Measurements from ENCODE around the gene DNAH8. TPM values are rescaled to one million over a fixed set of nuclear protein-coding genes. Genes with fewer than 3 reads are reported as not detected.
"Not testable (repeated sequence)": the region's sequence is repeated elsewhere in the genome, so short reads cannot be mapped to it uniquely, and the experiment has no call there.

The DNAH8 gene
- total and polyA plus RNA-seq, 8 donors = under 0.01 to 0.18 TPM; not detected in 6

DNA sequence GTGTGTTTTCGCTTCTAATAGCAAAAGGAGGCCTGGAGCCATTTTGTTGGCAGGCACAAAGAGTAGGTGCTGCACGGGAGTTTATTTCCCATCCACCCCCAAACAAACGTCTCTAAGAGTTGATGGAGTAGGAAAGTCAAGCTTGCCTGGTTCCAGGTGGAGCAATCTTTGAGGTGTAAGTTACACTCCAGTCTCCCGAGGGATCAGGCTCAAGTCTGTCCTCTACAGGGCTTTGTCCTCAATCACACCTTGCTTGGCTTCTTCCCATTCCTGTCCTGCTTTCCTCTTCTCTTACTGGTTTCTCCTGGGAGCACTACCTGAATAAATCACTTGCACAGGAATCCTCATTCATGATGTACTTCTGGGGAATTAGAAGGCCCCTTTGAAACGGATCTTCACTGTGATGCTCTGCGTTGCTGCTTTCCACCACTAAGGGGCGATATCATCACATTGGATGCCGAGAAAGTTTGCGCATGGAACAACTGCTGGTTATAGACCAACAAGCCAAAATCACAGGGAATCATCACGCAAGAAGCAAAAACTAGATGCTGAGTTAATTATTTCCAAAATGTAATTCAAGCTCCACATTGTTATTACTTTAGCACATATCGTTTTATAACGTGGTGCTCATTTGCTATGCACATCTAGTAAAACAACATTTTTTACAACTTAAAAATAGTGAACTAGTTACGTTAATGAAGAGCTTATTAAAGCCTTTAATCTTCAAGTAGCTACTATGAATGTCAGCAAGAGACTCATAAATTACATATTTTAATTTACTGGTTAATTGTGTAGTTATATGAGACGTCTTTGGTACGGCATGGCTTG is 156.8 kb downstream of the DNAH8 start:
- Histone ChIP-seq H3K27ac (no peak overlapping the region), H3K4me1 (no peaks in the 10 kb centered on the region), H3K27me3 (peaks cover 0 to 12% (median 0%) of the 10 kb centered on the region in 3 donors), H3K9me3 (no peaks in the 10 kb centered on the region), H3K36me3 (no peaks in the 10 kb centered on the region), H3K4me3 (no peak overlapping the region)
- 33 to 37% (median 34%) methylated on average over 15 of the region's 15 CpGs for WGBS, 5 donors
- TF ChIP-seq EP300 (IDR thresholded peaks at IDR 0.05) = no peak
- TF ChIP-seq, protein P1, sequence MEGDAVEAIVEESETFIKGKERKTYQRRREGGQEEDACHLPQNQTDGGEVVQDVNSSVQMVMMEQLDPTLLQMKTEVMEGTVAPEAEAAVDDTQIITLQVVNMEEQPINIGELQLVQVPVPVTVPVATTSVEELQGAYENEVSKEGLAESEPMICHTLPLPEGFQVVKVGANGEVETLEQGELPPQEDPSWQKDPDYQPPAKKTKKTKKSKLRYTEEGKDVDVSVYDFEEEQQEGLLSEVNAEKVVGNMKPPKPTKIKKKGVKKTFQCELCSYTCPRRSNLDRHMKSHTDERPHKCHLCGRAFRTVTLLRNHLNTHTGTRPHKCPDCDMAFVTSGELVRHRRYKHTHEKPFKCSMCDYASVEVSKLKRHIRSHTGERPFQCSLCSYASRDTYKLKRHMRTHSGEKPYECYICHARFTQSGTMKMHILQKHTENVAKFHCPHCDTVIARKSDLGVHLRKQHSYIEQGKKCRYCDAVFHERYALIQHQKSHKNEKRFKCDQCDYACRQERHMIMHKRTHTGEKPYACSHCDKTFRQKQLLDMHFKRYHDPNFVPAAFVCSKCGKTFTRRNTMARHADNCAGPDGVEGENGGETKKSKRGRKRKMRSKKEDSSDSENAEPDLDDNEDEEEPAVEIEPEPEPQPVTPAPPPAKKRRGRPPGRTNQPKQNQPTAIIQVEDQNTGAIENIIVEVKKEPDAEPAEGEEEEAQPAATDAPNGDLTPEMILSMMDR (IDR thresholded peaks at IDR 0.05) = peak in 6 of 7 experiments; percentile 61 to 88 (median 79)
- peak; percentile 61 to 79 for DNase-seq
- intact Hi-C loops (cut with DNase I; ENCODE audit: low total_unique reads) = loop anchor here (10.0 kb wide), 1 partner anchor 433 kb away; no protein-coding TSS in a partner anchor

DNA sequence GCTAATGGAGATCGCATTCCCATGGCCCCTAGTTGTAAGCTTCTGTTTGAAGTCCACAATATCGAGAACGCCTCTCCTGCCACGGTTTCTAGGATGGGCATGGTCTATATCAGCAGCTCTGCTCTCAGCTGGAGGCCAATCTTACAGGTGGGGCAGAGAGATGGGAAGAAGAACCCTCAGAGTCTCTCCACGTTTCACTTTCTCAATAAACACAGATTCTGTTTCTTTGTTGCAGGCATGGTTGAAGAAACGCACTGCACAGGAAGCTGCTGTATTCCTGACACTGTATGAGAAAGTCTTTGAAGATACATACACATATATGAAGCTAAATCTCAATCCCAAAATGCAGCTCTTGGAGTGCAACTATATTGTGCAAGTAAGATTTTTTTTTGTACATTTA is 157.9 kb downstream of the DNAH8 start:
- intact Hi-C loops (cut with DNase I; ENCODE audit: low total_unique reads) = loop anchor here (10.0 kb wide), 1 partner anchor 432 kb away; no protein-coding TSS in a partner anchor
- Histone ChIP-seq H3K27me3 (peaks cover 0 to 12% (median 0%) of the 10 kb centered on the region in 3 donors), H3K36me3 (no peaks in the 10 kb centered on the region), H3K4me3 (no peak overlapping the region), H3K27ac (no peak overlapping the region), H3K9me3 (no peaks in the 10 kb centered on the region), H3K4me1 (no peaks in the 10 kb centered on the region)
- DNase-seq = no peak
- no peak for TF ChIP-seq POLR2A (IDR thresholded peaks at IDR 0.05)
- TF ChIP-seq, protein P1 (IDR thresholded peaks at IDR 0.05) = no peak
- TF ChIP-seq EP300 (IDR thresholded peaks at IDR 0.05) = no peak
- no peak for TF ChIP-seq POLR2AphosphoS5 (IDR thresholded peaks at IDR 0.05)
- WGBS, 5 donors = 72 to 81% (median 79%) methylated on average over 6 of the region's 6 CpGs

DNA sequence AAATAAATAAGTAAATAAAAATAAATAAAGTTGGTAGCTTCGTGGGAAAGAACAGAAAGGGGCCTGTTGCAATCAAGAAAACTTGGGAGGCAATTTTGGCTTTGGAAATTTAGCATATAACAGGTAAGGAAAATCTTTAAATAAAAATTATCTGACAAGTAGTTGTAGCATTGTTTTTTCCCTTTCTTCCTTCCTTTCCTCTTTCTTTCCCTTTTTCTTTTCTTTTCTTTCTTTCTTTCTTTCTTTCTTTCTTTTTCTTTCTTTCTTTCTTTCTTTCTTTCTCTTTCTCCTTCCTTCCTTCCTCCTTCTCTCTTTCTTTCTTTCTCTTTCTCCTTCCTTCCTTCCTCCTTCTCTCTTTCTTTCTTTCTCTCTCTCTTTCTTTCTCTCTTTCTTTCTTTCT is 158.7 kb downstream of the DNAH8 start:
- not testable (repeated sequence) for DNase-seq, H3K27me3 ChIP-seq, H3K27ac ChIP-seq, H3K4me1 ChIP-seq, H3K4me3 ChIP-seq, H3K9me3 ChIP-seq, H3K36me3 ChIP-seq
- intact Hi-C loops (cut with DNase I; ENCODE audit: low total_unique reads) = loop anchor here (10.0 kb wide), 1 partner anchor 431 kb away; no protein-coding TSS in a partner anchor
- 68 to 84% (median 76%) methylated on average over 1 of the region's 1 CpG for WGBS, 5 donors

DNA sequence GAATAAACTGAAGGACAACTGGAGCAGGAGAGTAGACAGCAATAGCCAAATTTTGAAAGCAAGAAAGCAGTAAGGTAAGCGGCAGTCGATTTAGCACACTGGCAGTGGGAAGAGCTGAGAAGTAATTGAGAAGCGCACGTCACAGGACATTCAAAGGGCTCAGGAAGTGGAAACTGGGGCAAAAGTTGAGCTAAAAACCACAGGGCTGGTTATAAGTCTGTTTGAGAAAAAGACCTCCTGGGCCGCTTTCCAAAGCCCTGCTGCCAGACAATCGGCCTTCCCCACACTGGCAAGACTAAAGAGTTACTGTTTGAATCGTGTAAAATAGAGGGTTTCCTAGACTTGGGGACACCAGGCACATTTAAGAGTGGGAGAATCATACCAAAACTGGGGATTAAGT is 161.4 kb downstream of the DNAH8 start:
- intact Hi-C loops (cut with DNase I; ENCODE audit: low total_unique reads) = loop anchor here (10.0 kb wide), 1 partner anchor 428 kb away; no protein-coding TSS in a partner anchor
- no peak overlapping the region for H3K4me3 ChIP-seq
- WGBS, 5 donors = 60 to 70% (median 65%) methylated on average over 7 of the region's 7 CpGs
- H3K27ac ChIP-seq = no peak overlapping the region
- H3K4me1 ChIP-seq = no peaks in the 10 kb centered on the region
- no peak for TF ChIP-seq POLR2AphosphoS5 (IDR thresholded peaks at IDR 0.05)
- no peak for TF ChIP-seq EP300 (IDR thresholded peaks at IDR 0.05)
- TF ChIP-seq POLR2A (IDR thresholded peaks at IDR 0.05) = no peak
- TF ChIP-seq, protein P1 (IDR thresholded peaks at IDR 0.05) = no peak
- no peaks in the 10 kb centered on the region for H3K9me3 ChIP-seq
- no peaks in the 10 kb centered on the region for H3K27me3 ChIP-seq
- H3K36me3 ChIP-seq = no peaks in the 10 kb centered on the region
- peak in 1 of 2 donors; percentile 29 for DNase-seq

DNA sequence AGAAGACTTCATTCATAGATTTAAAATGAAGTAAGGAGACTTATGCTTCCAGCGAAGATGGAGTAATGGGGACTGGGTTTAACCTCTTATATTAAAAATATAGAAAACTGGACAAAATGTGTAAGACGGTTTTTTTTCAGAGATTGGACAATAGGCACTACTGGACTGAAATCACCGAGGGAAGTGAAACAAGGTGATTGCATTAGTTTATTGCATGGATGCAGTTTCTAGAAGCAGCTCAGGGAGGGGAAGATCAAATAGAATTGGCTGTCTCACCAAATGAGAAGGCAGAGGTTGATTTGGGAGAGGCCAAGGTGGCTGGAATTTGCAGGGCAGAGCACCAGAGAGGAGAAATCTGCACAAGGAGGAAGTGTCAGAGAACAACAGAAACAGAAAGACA is 162.6 kb downstream of the DNAH8 start:
- H3K36me3 ChIP-seq = no peaks in the 10 kb centered on the region
- intact Hi-C loops (cut with DNase I; ENCODE audit: low total_unique reads) = loop anchor here (10.0 kb wide), 1 partner anchor 427 kb away; no protein-coding TSS in a partner anchor
- WGBS, 5 donors = 45 to 94% (median 81%) methylated on average over 2 to 3 of the region's 3 CpGs
- TF ChIP-seq, protein P1 (IDR thresholded peaks at IDR 0.05) = no peak
- TF ChIP-seq POLR2A (IDR thresholded peaks at IDR 0.05) (no peak), POLR2AphosphoS5 (IDR thresholded peaks at IDR 0.05) (no peak), EP300 (IDR thresholded peaks at IDR 0.05) (no peak)
- no peak for DNase-seq
- H3K4me1 ChIP-seq = no peaks in the 10 kb centered on the region
- H3K4me3 ChIP-seq = no peak overlapping the region
- no peaks in the 10 kb centered on the region for H3K9me3 ChIP-seq
- no peak overlapping the region for H3K27ac ChIP-seq
- H3K27me3 ChIP-seq = no peaks in the 10 kb centered on the region
